GM18858 (cell line): ENCODE data around the gene SPATA6L.
"Not testable (repeated sequence)": the region's sequence is repeated elsewhere in the genome, so short reads cannot be mapped to it uniquely, and the experiment has no call there.

ENCODE experiments used
- ATAC-seq: cut with Tn5 transposase; IDR thresholded peaks from one replicate; pipeline ENCODE4 v1.9.1; 2021; ENCODE audit not compliant: unreplicated experiment

The SPATA6L gene

GRCh38 chr9:4678679-4679267 lies 12.5 kb upstream of the SPATA6L start:
- no peak for ATAC-seq

GRCh38 chr9:4677392-4677791 lies 11.1 kb upstream of the SPATA6L start:
- no peak for ATAC-seq

- no peak for ATAC-seq
These were observed 8.5 kb upstream of the SPATA6L start for GRCh38 chr9:4674783-4675182.

- no peak for ATAC-seq
These were observed 5.5 kb upstream of the SPATA6L start for GRCh38 chr9:4671737-4672136.

GRCh38 chr9:4670591-4670990 lies 4.3 kb upstream of the SPATA6L start:
- ATAC-seq = no peak

GRCh38 chr9:4669890-4670289 lies 3.6 kb upstream of the SPATA6L start:
- ATAC-seq = no peak

- no peak for ATAC-seq
These were observed 2.3 kb upstream of the SPATA6L start for GRCh38 chr9:4668604-4669003.

GRCh38 chr9:4667681-4668080 lies 1.4 kb upstream of the SPATA6L start:
- ATAC-seq = no peak

- no peak for ATAC-seq
These were observed 923 bp downstream of the SPATA6L start for GRCh38 chr9:4665357-4665756.

GRCh38 chr9:4663956-4664355 lies 2.3 kb downstream of the SPATA6L start:
- no peak for ATAC-seq

- ATAC-seq = no peak
These were observed 3.1 kb downstream of the SPATA6L start for GRCh38 chr9:4662989-4663792.

- peak; percentile 63 for ATAC-seq
These were observed 3.9 kb downstream of the SPATA6L start, which contains the start of gene PLPP6 for GRCh38 chr9:4662108-4662988. Gene PLPP6 (plus strand): TSS chr9:4662294. CDS start chr9:4662376, 82 bp downstream.

GRCh38 chr9:4661611-4662010 lies 4.7 kb downstream of the SPATA6L start:
- ATAC-seq = no peak

GRCh38 chr9:4661165-4661564 lies 5.1 kb downstream of the SPATA6L start:
- no peak for ATAC-seq

GRCh38 chr9:4660665-4661064 lies 5.6 kb downstream of the SPATA6L start:
- not testable (repeated sequence) for ATAC-seq

GRCh38 chr9:4657426-4658159 lies 8.7 kb downstream of the SPATA6L start:
- no peak for ATAC-seq

- ATAC-seq = no peak
These were observed 9.7 kb downstream of the SPATA6L start for GRCh38 chr9:4656621-4657020.

- ATAC-seq = not testable (repeated sequence)
These were observed 10.1 kb downstream of the SPATA6L start for GRCh38 chr9:4656196-4656595.

- ATAC-seq = no peak
These were observed 11.7 kb downstream of the SPATA6L start for GRCh38 chr9:4654538-4654937.

- ATAC-seq = no peak
These were observed 12.2 kb downstream of the SPATA6L start for GRCh38 chr9:4654084-4654483.

- no peak for ATAC-seq
These were observed 23.9 kb downstream of the SPATA6L start for GRCh38 chr9:4642351-4642750.
